NB4 (cell line): ENCODE results near the gene UCHL3.

Experiments used
- DNase-seq: peaks from one replicate; pipeline ENCODE4 v3.0.0; 2010; ENCODE audit warnings: low read depth
- H3K4me3 ChIP-seq: one replicate; pipeline ENCODE4 v1.5.1; 2011; ENCODE audit warnings: mild to moderate bottlenecking, low read depth, low read length, moderate library complexity
- MYC ChIP-seq: IDR thresholded peaks from 2 replicates; pipeline ENCODE4 v1.6.1; 2011; ENCODE audit warnings: low read depth, low read length
- POLR2A ChIP-seq: IDR thresholded peaks from 2 replicates; pipeline ENCODE4 v1.6.1; 2011; ENCODE audit warnings: mild to moderate bottlenecking; ENCODE audit not compliant: insufficient read length; ENCODE audit errors: extremely low read depth
- TF ChIP-seq, protein P1 (sequence below): IDR thresholded peaks from 2 replicates; pipeline ENCODE4 v1.6.1; 2011; ENCODE audit warnings: low read depth, low read length
- TF ChIP-seq, protein P2 (sequence below): IDR thresholded peaks from one replicate; pipeline ENCODE4 v1.5.1; 2012; ENCODE audit warnings: low read depth, low read length

Gene UCHL3

DNA sequence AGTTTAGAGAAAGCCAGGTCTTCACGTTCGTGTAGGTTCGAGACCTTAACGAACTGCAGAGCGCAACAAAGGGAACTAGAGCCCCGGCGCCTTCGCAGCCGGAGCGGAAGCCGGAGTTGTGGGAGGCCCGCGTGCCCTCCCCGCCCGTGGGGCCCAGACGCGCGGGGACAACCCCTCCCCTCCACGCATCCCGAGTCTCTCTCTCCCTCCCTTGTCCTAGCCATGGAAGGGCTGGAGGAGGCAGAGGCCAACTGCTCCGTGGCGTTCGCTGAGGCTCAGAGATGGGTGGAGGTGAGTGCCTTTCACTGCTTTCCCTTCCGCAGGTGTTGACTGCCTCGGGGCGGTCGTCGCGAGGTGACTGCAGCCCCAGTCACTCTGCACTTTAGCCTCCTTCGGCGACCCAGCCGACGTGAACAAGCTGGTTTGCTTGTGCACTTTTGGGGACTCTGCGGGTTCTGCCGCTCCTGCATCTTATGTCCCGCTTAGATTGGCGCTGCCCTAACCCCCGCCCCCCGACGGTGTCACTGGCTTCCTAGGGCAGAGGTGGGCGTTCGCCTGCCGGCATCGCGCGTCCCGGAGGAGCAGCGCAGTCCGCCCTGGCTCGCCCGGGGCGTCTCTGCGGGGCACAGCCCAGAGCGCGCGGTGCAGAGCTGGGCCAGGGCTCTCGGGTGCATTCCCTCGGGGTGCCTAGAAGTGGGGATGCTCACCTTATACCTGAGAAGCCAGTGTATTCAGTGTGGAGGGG, 87.0 kb downstream of the UCHL3 start:
- TF ChIP-seq, protein P1, sequence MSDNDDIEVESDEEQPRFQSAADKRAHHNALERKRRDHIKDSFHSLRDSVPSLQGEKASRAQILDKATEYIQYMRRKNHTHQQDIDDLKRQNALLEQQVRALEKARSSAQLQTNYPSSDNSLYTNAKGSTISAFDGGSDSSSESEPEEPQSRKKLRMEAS = peak; percentile 36; the same call in 1 of the 2 replicates
- TF ChIP-seq, protein P2, sequence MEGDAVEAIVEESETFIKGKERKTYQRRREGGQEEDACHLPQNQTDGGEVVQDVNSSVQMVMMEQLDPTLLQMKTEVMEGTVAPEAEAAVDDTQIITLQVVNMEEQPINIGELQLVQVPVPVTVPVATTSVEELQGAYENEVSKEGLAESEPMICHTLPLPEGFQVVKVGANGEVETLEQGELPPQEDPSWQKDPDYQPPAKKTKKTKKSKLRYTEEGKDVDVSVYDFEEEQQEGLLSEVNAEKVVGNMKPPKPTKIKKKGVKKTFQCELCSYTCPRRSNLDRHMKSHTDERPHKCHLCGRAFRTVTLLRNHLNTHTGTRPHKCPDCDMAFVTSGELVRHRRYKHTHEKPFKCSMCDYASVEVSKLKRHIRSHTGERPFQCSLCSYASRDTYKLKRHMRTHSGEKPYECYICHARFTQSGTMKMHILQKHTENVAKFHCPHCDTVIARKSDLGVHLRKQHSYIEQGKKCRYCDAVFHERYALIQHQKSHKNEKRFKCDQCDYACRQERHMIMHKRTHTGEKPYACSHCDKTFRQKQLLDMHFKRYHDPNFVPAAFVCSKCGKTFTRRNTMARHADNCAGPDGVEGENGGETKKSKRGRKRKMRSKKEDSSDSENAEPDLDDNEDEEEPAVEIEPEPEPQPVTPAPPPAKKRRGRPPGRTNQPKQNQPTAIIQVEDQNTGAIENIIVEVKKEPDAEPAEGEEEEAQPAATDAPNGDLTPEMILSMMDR = no peak
- no peak for TF ChIP-seq MYC
- peak overlapping the region; percentile 47 for H3K4me3 ChIP-seq
- no peak for DNase-seq

DNA sequence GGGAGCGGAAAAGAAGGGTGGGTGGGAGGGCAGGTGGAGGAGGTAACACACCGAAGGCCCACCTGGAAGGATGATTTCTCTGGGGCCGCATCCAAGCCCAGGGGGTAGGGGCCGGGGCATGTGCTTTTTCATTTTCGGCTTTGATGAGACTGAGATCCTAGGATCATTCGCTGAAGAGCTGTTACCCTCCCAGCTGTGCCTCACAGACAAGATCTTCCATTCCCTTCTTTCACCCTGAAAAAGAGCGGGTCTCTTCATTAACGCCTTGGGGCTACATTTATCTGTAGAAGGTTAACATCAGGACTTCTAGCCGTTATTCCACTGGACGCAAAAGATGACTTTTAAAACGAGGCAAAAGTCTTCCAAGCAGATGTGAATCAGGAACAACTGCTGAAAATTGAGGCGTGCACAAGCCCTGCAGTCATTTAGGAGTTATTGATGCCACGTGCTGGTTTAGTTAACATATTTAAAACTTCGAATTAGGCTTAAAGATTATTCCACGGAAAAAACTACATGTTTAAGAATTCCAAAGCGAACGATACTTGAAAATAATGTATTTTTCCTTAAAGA, 87.7 kb downstream of the UCHL3 start:
- DNase-seq = no peak
- no peak overlapping the region for H3K4me3 ChIP-seq
- TF ChIP-seq, protein P2 = no peak
- no peak for TF ChIP-seq POLR2A
- TF ChIP-seq, protein P1 = no peak

DNA sequence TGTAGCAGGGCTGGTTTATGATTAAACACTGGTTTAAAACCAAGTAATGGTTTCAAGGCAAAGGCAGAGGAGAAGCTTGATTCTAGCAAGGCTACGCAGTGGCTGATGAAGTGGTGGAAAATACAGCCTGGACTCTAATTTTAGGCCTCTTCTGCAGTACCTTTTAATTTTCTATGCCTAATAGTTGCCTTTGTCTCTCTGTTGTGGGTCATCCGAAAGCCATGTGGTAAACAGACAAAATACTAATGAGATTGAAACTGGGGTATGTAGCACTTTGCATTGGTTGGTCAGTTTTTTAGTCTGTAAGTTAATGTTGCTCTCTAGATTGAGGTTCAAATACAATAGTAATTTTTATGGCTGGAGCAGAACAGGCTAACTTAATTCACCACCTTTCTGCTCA, 89.9 kb downstream of the UCHL3 start:
- TF ChIP-seq POLR2A (no peak), MYC (no peak)
- TF ChIP-seq, protein P1 = no peak
- TF ChIP-seq, protein P2 = no peak
- DNase-seq = no peak
- no peak overlapping the region for H3K4me3 ChIP-seq

DNA sequence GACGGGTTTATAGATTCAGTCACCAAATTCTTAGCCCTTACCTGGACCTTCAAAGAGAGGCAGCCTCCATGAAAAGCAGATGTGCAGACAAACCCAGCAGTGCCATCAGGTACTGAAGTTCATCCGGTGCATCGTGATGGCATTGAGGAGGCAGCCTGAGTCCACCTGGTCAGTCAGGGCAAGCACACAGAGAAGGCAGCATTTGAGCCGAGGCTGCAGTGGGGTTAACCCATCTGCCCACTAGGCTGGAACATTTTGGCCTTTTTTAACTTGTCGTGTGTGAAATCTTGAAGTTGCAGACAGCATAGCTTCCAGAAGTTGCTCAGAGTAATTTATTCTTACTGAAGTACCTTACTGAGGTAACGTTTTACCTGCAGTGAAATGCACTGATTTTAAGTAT, 91.4 kb downstream of the UCHL3 start:
- TF ChIP-seq MYC (no peak), POLR2A (no peak)
- TF ChIP-seq, protein P2 = no peak
- TF ChIP-seq, protein P1 = no peak
- H3K4me3 ChIP-seq = no peak overlapping the region
- DNase-seq = no peak

DNA sequence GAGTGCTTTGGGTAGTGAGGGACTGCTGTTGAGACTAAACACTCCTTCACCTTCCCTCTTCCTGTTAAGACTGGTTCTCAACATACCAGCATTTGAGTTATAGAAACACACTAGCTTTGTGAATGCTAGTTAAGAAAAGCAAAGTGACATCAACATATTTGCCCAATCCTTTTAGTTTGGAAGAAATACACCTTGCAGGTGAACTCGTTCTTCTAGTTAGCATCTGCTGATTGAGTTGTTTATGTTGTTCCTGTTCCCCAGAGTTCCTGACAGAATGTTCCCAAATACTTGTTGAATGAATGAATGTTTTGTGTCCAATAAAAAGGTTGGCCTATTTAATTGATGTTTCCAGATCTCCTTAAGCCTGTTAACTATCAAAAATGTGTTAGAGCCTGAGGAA, 93.6 kb downstream of the UCHL3 start:
- TF ChIP-seq POLR2A (no peak), MYC (no peak)
- TF ChIP-seq, protein P2 = no peak
- no peak for DNase-seq
- H3K4me3 ChIP-seq = no peak overlapping the region

DNA sequence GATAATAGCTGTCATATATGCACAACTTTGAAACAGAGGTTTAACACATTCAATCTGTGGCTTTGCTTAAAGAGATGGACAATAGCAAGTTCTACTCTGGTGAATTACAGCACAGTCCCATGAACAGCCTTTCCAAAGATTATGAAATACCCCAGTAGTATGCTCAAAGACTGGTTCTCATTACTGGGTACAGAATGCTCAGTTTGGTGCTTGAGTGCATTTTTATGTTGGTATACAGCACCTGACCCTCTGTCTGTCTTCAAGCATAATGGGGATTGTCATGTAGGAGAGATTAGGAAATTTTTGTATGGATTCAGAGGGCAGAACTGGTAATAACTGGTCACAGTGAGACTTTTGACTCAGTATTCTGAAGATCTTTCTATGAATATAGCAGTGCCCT, 94.1 kb downstream of the UCHL3 start:
- TF ChIP-seq MYC = no peak
- TF ChIP-seq, protein P2 = no peak
- TF ChIP-seq, protein P1 = no peak
- no peak for TF ChIP-seq POLR2A
- no peak for DNase-seq
- H3K4me3 ChIP-seq = no peak overlapping the region
